Skeletal muscle satellite cell (primary cell): ENCODE data around the gene FAM78B.
A peak's percentile ranks its signal among the peaks of the same experiment; 100 is the strongest.

ENCODE experiments used
- H3K27me3 ChIP-seq: 2 replicates; pipeline ENCODE4 v1.7.0; 2013; ENCODE audit warnings: low read length; ENCODE audit not compliant: control insufficient read depth, insufficient read depth
- H3K36me3 ChIP-seq: 2 replicates; pipeline ENCODE4 v1.7.0; 2013; ENCODE audit warnings: mild to moderate bottlenecking, control low read depth, low read length; ENCODE audit not compliant: insufficient read depth
- H3K4me1 ChIP-seq: 2 replicates; pipeline ENCODE4 v1.7.0; 2013; ENCODE audit warnings: low read length; ENCODE audit not compliant: control insufficient read depth, insufficient read depth
- H3K4me2 ChIP-seq: 2 replicates; pipeline ENCODE4 v1.7.0; 2013; ENCODE audit warnings: mild to moderate bottlenecking, low read length
- H3K4me3 ChIP-seq: 2 replicates; pipeline ENCODE4 v1.7.0; 2013; ENCODE audit warnings: low read length
- H3K9ac ChIP-seq: 2 replicates; pipeline ENCODE4 v1.7.0; 2013; ENCODE audit warnings: mild to moderate bottlenecking, low read depth, low read length, moderate library complexity
- H3K9me3 ChIP-seq: replicated peaks from 2 replicates; pipeline ENCODE4 v1.7.0; 2013; ENCODE audit warnings: mild to moderate bottlenecking, control low read depth, low read length

Gene FAM78B

DNA sequence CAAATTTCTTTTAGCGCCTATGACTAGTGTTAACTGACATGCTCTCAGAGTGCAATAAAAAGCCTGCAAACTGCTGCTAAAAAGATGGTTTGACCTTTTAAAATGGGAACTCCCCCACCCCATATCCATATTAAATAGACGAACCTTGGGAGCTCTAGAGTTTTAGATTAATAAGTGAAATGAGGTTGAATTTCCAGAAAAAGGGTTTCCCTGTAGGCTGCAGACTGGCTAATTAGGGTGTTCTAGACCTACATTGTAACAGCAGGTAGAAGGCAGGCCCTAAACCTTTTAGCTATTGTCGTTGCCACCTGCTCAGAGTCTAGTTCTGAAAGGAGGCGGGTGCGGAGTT lies 2.2 kb downstream of the FAM78B start:
- peaks cover 17% of the 10 kb centered on the region for H3K4me1 ChIP-seq
- no peaks in the 10 kb centered on the region for H3K36me3 ChIP-seq
- peak overlapping the region; percentile 77 for H3K4me2 ChIP-seq
- no peak overlapping the region for H3K9ac ChIP-seq
- H3K9me3 ChIP-seq: no peaks in the 10 kb centered on the region
- H3K27me3 ChIP-seq: peaks cover 47% of the 10 kb centered on the region
- no peak overlapping the region for H3K4me3 ChIP-seq

DNA sequence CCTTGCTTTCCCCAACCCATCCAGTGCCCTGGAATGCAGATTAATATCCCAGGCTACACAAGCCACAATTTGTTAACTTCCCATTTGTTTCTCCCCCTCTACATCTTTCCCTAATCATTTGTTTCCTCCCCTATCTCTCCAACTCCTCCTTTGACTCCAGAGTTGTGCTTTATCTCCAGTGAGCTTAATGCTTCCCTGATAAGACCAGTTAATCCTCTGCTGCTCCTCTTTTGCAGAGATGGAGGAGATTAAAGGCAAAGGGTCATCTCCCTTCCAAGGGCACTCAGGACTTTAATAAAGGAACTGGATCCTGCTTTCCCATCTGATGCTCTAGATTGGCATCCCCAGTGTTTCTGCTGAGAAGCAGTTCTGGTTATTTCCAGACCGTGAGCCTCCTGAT lies 7.1 kb downstream of the FAM78B start:
- Histone ChIP-seq H3K27me3 (peaks cover 20% of the 10 kb centered on the region), H3K9ac (no peak overlapping the region), H3K36me3 (no peaks in the 10 kb centered on the region), H3K4me3 (no peak overlapping the region), H3K9me3 (no peaks in the 10 kb centered on the region), H3K4me2 (no peak overlapping the region), H3K4me1 (no peaks in the 10 kb centered on the region)

DNA sequence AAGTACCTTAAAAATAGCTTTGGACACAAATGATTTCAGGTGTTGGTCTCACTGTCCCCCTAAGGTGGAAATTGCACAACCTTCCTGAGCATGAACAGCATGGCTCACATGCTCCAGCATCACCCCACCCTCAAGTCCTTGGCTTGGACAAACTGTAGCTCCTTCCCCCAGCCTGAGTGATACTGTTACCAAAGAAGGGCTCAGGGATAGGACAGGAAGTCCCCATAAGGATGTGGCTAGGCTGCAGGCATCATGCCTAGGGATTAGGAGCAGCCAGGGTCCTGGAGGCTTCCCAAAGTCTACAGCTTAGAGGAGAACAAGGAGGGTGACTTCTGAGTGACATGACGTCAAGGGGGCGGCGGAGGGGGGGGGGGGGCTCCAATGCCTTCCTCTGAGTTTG lies 10.1 kb downstream of the FAM78B start:
- Histone ChIP-seq H3K4me1 (no peaks in the 10 kb centered on the region), H3K4me3 (no peak overlapping the region), H3K4me2 (no peak overlapping the region), H3K9ac (no peak overlapping the region), H3K36me3 (no peaks in the 10 kb centered on the region), H3K27me3 (no peaks in the 10 kb centered on the region), H3K9me3 (no peaks in the 10 kb centered on the region)

DNA sequence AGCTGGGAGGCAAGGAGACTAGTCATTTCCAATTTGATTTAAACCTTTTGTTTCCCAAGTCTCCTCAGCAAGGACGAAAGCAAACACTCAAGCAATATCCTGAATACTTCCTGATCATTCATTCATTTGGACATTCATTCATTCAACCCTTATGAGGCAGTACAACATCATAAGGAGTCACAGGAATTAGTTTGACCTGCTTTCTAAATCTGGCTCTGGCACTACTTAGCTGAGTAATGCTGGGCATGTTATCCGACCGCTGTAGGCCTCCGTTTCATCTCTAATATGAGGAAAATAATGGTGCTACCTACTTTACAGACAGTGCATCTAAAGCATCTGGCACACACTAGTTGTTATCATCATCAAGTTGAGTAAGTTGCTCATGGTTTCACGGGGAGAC lies 11.7 kb downstream of the FAM78B start:
- Histone ChIP-seq H3K4me1 (no peaks in the 10 kb centered on the region), H3K4me3 (no peak overlapping the region), H3K27me3 (no peaks in the 10 kb centered on the region), H3K9me3 (no peaks in the 10 kb centered on the region), H3K4me2 (no peak overlapping the region), H3K9ac (no peak overlapping the region), H3K36me3 (no peaks in the 10 kb centered on the region)

DNA sequence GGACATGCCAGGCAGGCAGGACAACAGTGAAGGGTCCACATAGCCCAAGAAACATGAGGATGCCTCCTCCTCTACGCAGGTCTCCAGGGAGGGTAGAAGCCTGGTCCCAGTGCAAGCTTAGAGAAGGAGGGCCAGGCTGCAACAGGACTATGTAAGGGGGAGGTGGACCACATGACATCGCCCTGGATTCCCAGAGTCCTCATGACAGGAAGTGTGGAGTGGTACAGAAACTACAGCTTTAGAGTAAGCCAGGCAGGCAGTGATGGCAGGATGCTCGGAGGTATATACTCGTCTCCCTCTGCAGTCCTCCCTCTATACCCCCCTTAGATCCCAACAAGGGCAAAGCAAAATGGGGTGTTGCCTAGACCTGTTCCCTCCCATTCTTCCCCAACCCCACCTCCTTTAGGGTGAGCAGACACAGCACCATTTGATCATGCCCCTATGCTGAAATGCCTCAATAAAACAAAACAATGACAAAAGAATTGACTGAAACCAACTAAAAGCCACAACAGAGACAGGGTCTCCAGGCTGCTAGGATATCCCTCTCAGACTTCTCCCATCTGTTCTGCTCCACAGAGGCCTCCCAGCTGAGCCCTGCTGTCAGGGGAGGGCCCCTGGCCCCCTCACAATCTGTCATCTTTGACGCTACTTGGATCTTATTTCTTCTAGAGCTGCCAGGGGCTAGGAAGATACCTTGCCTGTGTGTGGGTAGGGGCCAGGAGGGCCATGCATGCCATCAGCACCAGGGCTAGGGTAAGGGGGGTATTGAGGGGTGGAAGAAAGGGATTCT lies 13.1 kb downstream of the FAM78B start:
- no peaks in the 10 kb centered on the region for H3K36me3 ChIP-seq
- no peak overlapping the region for H3K4me3 ChIP-seq
- no peaks in the 10 kb centered on the region for H3K4me1 ChIP-seq
- no peaks in the 10 kb centered on the region for H3K27me3 ChIP-seq
- no peaks in the 10 kb centered on the region for H3K9me3 ChIP-seq
- H3K4me2 ChIP-seq: no peak overlapping the region
- H3K9ac ChIP-seq: no peak overlapping the region

DNA sequence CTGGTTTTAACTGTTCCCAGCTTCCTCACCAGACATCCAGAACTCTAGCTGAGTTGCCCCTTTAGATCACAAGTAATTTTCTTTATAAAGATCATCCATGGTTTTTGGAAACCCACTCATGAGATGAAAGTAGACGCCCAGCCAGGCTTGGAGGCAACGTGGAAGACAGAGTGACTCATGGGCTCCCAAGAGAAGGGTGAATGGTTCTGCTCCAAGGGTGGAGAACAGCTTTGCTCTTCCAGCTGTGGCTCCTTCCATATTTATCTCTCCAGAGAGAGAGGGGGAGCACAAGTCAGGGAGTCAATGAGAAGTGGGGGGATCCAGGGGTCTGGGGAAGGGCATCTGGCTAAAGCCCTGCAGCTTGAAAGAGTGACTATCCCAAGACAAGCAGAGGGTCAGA lies 13.8 kb downstream of the FAM78B start:
- no peak overlapping the region for H3K4me2 ChIP-seq
- H3K27me3 ChIP-seq: no peaks in the 10 kb centered on the region
- H3K4me3 ChIP-seq: no peak overlapping the region
- H3K36me3 ChIP-seq: no peaks in the 10 kb centered on the region
- no peaks in the 10 kb centered on the region for H3K9me3 ChIP-seq
- no peak overlapping the region for H3K9ac ChIP-seq
- H3K4me1 ChIP-seq: no peaks in the 10 kb centered on the region

DNA sequence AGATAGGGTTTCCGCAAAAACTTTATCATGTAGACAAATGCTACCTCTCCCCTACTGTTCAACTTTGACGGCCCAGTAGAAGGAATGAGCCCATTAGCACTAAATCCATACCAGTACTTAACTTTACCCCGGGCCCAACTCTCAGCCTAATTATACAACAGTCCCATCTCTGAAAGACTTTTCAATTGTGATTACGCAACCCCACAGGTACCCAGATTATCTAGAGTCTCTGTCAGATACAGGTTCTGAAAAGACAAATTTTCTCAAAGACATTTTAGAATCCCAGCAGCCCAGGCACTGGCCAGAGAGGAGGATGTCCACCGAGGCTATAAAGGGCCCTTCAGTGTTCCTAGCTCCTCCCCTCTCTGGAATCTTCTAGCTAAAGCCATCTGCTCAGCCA lies 15.0 kb downstream of the FAM78B start:
- H3K4me2 ChIP-seq: no peak overlapping the region
- no peaks in the 10 kb centered on the region for H3K9me3 ChIP-seq
- no peak overlapping the region for H3K9ac ChIP-seq
- H3K4me3 ChIP-seq: no peak overlapping the region
- no peaks in the 10 kb centered on the region for H3K27me3 ChIP-seq
- H3K36me3 ChIP-seq: no peaks in the 10 kb centered on the region
- no peaks in the 10 kb centered on the region for H3K4me1 ChIP-seq

DNA sequence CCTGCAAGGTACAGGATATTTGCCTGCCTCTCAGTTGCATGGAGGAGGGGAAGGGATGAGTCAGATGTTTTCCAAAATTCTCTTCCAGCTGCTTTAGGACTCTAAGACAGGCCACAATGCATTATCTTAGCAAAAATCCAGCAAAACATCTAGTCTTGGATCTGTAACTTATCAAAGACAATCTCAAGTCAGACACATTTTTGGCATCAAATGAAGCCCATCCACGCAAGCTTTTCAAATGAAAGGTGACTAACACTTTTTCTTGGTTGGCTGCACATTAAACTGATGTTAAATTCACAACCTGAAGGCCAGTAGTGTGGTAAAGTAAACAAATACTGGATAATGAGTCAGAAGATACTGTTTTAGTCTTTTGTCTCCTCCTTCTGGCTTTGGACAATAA lies 21.3 kb downstream of the FAM78B start:
- no peaks in the 10 kb centered on the region for H3K36me3 ChIP-seq
- H3K27me3 ChIP-seq: no peaks in the 10 kb centered on the region
- no peaks in the 10 kb centered on the region for H3K4me1 ChIP-seq
- no peak overlapping the region for H3K4me3 ChIP-seq
- no peak overlapping the region for H3K4me2 ChIP-seq
- no peak overlapping the region for H3K9ac ChIP-seq
- no peaks in the 10 kb centered on the region for H3K9me3 ChIP-seq

DNA sequence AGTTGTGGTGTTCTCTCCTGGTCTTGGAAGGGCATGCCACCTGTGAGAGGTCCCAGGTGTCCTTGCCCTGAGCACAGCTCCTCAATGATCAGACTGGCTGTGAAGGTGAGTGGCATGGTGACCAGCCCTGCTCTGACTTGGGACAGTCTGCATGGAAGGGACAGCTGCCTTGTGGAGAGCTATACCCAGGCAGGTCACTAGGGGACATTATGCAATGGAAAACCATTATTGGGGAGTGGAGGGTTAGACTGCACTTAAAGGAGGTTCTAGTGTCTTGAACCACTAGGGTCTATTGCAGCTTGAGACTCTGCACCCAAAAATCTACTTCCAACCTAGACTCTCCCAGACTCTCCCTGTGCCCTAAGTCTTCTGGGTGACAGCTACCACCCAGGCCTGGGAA lies 24.8 kb downstream of the FAM78B start:
- no peaks in the 10 kb centered on the region for H3K9me3 ChIP-seq
- no peak overlapping the region for H3K9ac ChIP-seq
- no peaks in the 10 kb centered on the region for H3K4me1 ChIP-seq
- no peak overlapping the region for H3K4me2 ChIP-seq
- H3K36me3 ChIP-seq: no peaks in the 10 kb centered on the region
- H3K27me3 ChIP-seq: no peaks in the 10 kb centered on the region
- no peak overlapping the region for H3K4me3 ChIP-seq

DNA sequence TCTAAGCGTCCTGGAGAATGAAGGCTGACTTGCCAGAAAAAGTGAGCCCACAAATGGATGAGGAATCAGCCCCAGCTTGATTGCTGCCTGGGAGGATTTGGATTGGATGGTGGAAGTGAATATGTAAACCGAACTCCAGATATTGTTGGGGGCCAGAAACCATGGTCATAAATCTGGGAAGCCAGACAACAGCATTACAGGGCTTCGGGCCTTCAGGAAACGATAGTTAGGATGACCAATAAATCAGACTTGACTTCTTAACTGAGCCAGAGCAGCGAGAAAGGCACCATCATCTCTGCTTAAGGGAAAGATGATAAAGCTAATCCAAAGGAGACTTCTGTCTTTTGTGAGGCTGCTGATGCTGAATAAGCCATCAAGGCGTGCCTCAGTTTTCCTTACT lies 26.6 kb downstream of the FAM78B start:
- H3K27me3 ChIP-seq: no peaks in the 10 kb centered on the region
- no peak overlapping the region for H3K4me3 ChIP-seq
- no peaks in the 10 kb centered on the region for H3K9me3 ChIP-seq
- H3K36me3 ChIP-seq: no peaks in the 10 kb centered on the region
- no peaks in the 10 kb centered on the region for H3K4me1 ChIP-seq
- no peak overlapping the region for H3K9ac ChIP-seq
- no peak overlapping the region for H3K4me2 ChIP-seq

DNA sequence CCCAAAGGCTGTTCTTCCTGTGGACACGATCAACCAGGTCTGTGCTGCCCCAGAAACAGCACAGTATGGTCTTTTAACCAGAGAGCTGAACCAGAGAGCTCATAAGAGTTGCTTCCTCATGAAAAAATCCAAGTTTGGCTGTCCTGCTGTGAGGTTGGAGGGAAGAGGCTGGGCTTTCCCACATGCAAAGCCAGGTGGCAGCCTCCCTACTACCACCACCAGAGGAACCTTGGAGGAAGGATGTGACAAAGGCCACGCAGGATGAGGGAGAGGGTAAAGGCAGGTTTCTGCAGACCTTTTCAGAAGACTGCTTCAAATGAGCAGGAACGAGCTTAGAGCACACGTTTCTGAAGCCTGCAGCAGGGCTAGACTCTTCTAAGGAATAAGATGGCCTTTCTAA lies 27.1 kb downstream of the FAM78B start:
- Histone ChIP-seq H3K27me3 (no peaks in the 10 kb centered on the region), H3K4me2 (no peak overlapping the region), H3K9me3 (no peaks in the 10 kb centered on the region), H3K4me1 (no peaks in the 10 kb centered on the region), H3K9ac (no peak overlapping the region), H3K36me3 (no peaks in the 10 kb centered on the region), H3K4me3 (no peak overlapping the region)

DNA sequence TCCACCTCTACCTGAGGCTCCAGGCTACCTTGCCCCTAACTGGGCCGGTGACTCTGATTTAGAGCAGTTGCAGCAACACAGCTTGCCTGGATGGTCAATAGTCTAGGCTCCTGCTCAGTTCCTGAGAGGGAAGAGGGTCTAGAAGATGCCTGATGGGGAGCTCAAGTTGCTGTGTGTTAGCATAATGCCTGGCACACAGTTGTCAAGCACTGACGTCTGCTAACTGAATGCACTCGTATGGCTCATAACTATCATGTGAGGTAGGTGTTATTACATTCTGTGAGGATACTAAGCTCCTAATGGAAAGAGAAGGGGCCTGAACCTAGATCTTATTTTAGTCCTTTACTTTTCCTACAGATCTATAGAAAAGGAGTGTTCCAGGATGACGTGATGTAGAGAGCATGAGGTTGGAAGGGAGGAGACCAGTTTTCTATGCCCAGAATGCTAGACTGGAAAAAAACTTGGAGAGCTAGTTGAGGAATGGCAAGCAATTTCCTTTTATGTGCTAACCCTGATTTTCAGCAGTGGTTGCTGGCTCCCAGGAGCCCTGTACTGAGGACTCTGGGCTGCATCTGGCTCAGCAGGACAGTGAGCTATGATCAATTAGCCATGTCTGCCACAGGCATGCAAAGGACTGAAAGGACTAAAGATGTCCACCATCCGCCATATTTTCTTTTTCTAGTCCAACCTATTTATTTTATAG lies 30.0 kb downstream of the FAM78B start:
- H3K9ac ChIP-seq: no peak overlapping the region
- H3K4me2 ChIP-seq: no peak overlapping the region
- H3K4me3 ChIP-seq: no peak overlapping the region
- H3K4me1 ChIP-seq: no peaks in the 10 kb centered on the region
- H3K36me3 ChIP-seq: no peaks in the 10 kb centered on the region
- H3K27me3 ChIP-seq: no peaks in the 10 kb centered on the region
- H3K9me3 ChIP-seq: no peaks in the 10 kb centered on the region
